ENCODE data around the gene BCAS3. TPM values are rescaled to one million over a fixed set of nuclear protein-coding genes. Genes with fewer than 3 reads are reported as not detected.
"Not testable (repeated sequence)": the region's sequence is repeated elsewhere in the genome, so short reads cannot be mapped to it uniquely, and the experiment has no call there.

The BCAS3 gene
- total and polyA plus RNA-seq, 3 experiments from 2014 or later = 10.7 to 35.3 (median 13.5) TPM

DNA sequence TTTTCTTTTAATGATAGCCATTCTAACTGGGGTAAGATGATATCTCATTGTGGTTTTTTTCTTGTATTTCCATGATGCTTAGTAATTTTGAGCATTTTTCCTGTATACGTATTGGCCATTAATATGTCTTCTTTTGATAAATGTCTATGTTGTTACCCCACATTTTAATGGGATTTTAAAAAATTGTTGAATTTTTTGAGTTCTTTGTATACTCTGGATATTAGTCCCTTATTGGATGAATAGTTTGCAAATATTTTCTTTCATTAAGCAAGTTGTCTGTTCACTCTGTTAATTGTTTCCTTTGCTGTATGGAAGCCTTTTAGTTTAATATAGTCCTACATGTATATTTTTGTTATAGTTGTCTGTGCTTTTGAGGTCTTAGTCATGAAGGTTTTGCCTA is 79.8 kb downstream of the BCAS3 start:
- Histone ChIP-seq H3K27ac (ENCODE audit: low read depth, low read length) (no peak overlapping the region), H3K4me3 (ENCODE audit: low read length) (no peak overlapping the region), H3K36me3 (ENCODE audit: insufficient read depth, low read length) (no peaks in the 10 kb centered on the region), H3K27me3 (ENCODE audit: insufficient read depth, low read length, poor library complexity, severe bottlenecking) (no peaks in the 10 kb centered on the region), H3K9me3 (ENCODE audit: low read length) (peaks cover 11% of the 10 kb centered on the region), H3K4me1 (ENCODE audit: insufficient read depth, low read length) (no peaks in the 10 kb centered on the region)
- H3K9me3 Mint-ChIP-seq = peaks cover 12 to 28% (median 19%) of the 10 kb centered on the region in 5 donors
- peaks cover 0 to 2% (median 0%) of the 10 kb centered on the region in 3 donors for H3K4me1 Mint-ChIP-seq
- ChIA-PET POLR2A (no interaction called here), CTCF (no interaction called here)
- no peak overlapping the region for H3K4me3 Mint-ChIP-seq
- DNase-seq = no peak
- H3K27me3 Mint-ChIP-seq = no peaks in the 10 kb centered on the region
- peaks cover 10 to 41% (median 36%) of the 10 kb centered on the region in 3 donors for H3K36me3 Mint-ChIP-seq
- H3K27ac Mint-ChIP-seq = no peak overlapping the region

DNA sequence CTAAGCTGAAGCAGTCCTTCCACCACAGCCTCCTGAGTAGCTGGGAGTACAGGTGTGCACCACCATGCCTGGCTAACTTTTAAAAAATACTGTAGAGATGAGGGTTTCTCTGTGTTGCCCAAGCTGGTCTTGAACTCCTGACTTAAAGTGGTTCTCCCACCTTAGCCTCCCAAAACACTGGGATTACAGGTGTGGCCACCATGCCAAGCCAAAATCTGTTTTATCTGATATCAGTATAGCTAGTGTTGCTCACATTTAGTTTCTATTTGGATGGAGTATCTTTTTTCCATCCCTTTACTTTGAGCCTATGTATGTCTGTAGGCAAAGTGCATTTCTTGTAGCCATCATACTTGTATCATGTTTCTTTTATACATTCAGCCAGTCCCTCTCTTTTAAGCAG is 82.1 kb downstream of the BCAS3 start:
- Histone ChIP-seq H3K9me3 (ENCODE audit: low read length) (peaks cover 11% of the 10 kb centered on the region), H3K27ac (ENCODE audit: low read depth, low read length) (no peak overlapping the region), H3K4me3 (ENCODE audit: low read length) (no peak overlapping the region), H3K27me3 (ENCODE audit: insufficient read depth, low read length, poor library complexity, severe bottlenecking) (no peaks in the 10 kb centered on the region), H3K4me1 (ENCODE audit: insufficient read depth, low read length) (no peaks in the 10 kb centered on the region), H3K36me3 (ENCODE audit: insufficient read depth, low read length) (no peaks in the 10 kb centered on the region)
- no peaks in the 10 kb centered on the region for H3K27me3 Mint-ChIP-seq
- H3K9me3 Mint-ChIP-seq = peaks cover 12 to 40% (median 20%) of the 10 kb centered on the region in 5 donors
- no peak for DNase-seq
- ChIA-PET POLR2A (interaction anchor here (0.6 kb wide), 1 partner anchor 20 kb away, joined by 3 read pairs; no protein-coding TSS in a partner anchor), CTCF (no interaction called here)
- peaks cover 17 to 56% (median 44%) of the 10 kb centered on the region in 3 donors for H3K36me3 Mint-ChIP-seq
- H3K27ac Mint-ChIP-seq = no peak overlapping the region
- H3K4me1 Mint-ChIP-seq = peaks cover 4 to 7% (median 5%) of the 10 kb centered on the region in 3 donors
- no peak overlapping the region for H3K4me3 Mint-ChIP-seq

DNA sequence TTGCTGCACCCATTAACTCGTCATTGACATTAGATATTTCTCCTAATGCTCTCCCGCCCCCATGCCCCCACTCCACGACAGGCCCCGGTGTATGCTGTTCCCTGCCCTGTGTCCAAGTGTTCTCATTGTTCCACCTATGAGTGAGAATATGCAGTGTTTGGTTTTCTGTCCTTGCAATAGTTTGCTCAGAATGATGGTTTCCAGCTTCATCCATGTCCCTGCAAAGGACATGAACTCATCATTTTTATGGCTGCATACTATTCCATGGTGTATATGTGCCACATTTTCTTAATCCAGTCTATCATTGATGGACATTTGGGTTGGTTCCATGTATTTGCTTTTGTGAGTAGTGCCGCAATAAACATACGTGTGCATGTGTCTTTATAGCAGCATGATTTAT is 83.7 kb downstream of the BCAS3 start:
- CTCF ChIA-PET = not testable (repeated sequence)
- peaks cover 17 to 72% (median 53%) of the 10 kb centered on the region in 3 donors for H3K36me3 Mint-ChIP-seq

DNA sequence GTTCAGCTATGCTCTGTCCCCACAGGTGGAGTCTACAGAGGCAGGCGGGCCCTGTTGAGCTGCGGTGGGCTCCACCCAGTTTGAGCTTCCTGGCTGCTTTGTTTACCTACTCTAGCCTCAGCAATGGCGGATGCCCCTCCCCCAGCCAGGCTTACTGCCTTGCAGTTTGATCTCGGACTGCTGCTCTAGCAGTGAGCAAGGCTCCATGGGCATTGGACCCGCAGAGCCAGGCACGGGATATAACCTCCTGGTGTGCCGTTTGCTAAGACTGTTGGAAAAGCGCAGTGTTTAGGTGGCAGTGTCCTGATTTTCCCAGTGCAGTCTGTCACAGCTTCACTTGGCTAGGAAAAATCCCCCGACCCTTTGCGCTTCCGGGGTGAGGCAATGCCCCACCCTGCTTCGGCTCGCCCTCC is 89.1 kb downstream of the BCAS3 start:
- H3K27ac Mint-ChIP-seq = peak overlapping the region in 1 of 8 donors; percentile 38
- no peak overlapping the region for H3K27ac ChIP-seq (ENCODE audit: low read depth, low read length)
- CTCF ChIA-PET = interaction anchor here (1.0 kb wide), 1 partner anchor 98 kb away, joined by 3 read pairs; no protein-coding TSS in a partner anchor

More for the DNA sequence above, 83.7 kb downstream of the BCAS3 start:
- H3K4me1 ChIP-seq (ENCODE audit: insufficient read depth, low read length); POLR2A ChIA-PET; H3K4me3 ChIP-seq (ENCODE audit: low read length); H3K27me3 ChIP-seq (ENCODE audit: insufficient read depth, low read length, poor library complexity, severe bottlenecking); H3K4me3 Mint-ChIP-seq; H3K36me3 ChIP-seq (ENCODE audit: insufficient read depth, low read length); H3K27ac Mint-ChIP-seq; DNase-seq; H3K27ac ChIP-seq (ENCODE audit: low read depth, low read length); H3K27me3 Mint-ChIP-seq: not testable (repeated sequence)
- peaks cover 14 to 20% (median 18%) of the 10 kb centered on the region in 3 donors for H3K4me1 Mint-ChIP-seq
- H3K9me3 ChIP-seq (ENCODE audit: low read length) = peaks cover 11% of the 10 kb centered on the region
- peaks cover 12 to 46% (median 27%) of the 10 kb centered on the region in 5 donors for H3K9me3 Mint-ChIP-seq

DNA sequence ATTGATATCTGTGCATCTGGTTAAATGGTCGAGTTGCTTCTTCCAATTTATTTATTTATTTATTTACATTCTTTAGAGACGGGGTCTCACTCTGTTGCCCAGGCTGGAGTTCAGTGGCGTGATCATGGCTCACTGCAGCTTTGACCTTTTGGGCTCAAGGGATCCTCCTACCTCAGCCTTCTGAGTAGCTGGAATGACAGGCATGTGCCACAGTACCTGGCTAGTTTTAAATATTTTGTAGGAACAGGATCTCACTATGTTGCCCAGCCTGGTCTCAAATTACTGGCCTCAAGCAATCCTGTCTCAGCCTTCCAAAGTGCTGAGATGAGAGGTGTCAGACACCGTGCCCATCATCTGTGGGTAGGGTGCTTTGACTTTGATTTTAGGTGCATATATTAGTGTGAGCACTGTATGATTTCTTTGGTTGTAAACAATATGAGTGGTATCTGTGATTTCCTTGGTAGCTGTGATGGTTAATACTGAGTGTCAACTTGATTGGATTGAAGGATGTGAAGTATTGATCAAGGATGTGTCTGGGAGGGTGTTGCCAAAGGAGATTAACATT is 90.2 kb downstream of the BCAS3 start:
- no peak overlapping the region for H3K4me3 ChIP-seq (ENCODE audit: low read length)
- no peaks in the 10 kb centered on the region for H3K27me3 Mint-ChIP-seq
- no peaks in the 10 kb centered on the region for H3K27me3 ChIP-seq (ENCODE audit: insufficient read depth, low read length, poor library complexity, severe bottlenecking)
- H3K27ac Mint-ChIP-seq = peak overlapping the region in 1 of 8 donors; percentile 54
- H3K36me3 Mint-ChIP-seq = peaks cover 10 to 46% (median 26%) of the 10 kb centered on the region in 3 donors
- DNase-seq = no peak
- H3K4me1 Mint-ChIP-seq = peaks cover 36 to 46% (median 39%) of the 10 kb centered on the region in 3 donors
- no peaks in the 10 kb centered on the region for H3K4me1 ChIP-seq (ENCODE audit: insufficient read depth, low read length)
- H3K36me3 ChIP-seq (ENCODE audit: insufficient read depth, low read length) = no peaks in the 10 kb centered on the region
- POLR2A ChIA-PET = no interaction called here
- peak overlapping the region in 1 of 7 donors; percentile 16 for H3K4me3 Mint-ChIP-seq
- H3K9me3 ChIP-seq (ENCODE audit: low read length) = no peaks in the 10 kb centered on the region
- no peak overlapping the region for H3K27ac ChIP-seq (ENCODE audit: low read depth, low read length)
- peaks cover 0 to 16% (median 11%) of the 10 kb centered on the region in 5 donors for H3K9me3 Mint-ChIP-seq
- CTCF ChIA-PET = no interaction called here

More for the DNA sequence above, 89.1 kb downstream of the BCAS3 start:
- Mint-ChIP-seq H3K4me1 (peaks cover 36 to 46% (median 39%) of the 10 kb centered on the region in 3 donors), H3K9me3 (peaks cover 0 to 26% (median 13%) of the 10 kb centered on the region in 5 donors), H3K4me3 (peak overlapping the region in 4 of 7 donors; percentile 11 to 86 (median 36)), H3K27me3 (no peaks in the 10 kb centered on the region), H3K36me3 (peaks cover 10 to 56% (median 36%) of the 10 kb centered on the region in 3 donors)
- no peaks in the 10 kb centered on the region for H3K27me3 ChIP-seq (ENCODE audit: insufficient read depth, low read length, poor library complexity, severe bottlenecking)
- no peaks in the 10 kb centered on the region for H3K4me1 ChIP-seq (ENCODE audit: insufficient read depth, low read length)
- H3K4me3 ChIP-seq (ENCODE audit: low read length) = no peak overlapping the region
- peak in 1 of 5 donors; percentile 47 for DNase-seq
- POLR2A ChIA-PET = no interaction called here
- H3K36me3 ChIP-seq (ENCODE audit: insufficient read depth, low read length) = no peaks in the 10 kb centered on the region
- H3K9me3 ChIP-seq (ENCODE audit: low read length) = no peaks in the 10 kb centered on the region

DNA sequence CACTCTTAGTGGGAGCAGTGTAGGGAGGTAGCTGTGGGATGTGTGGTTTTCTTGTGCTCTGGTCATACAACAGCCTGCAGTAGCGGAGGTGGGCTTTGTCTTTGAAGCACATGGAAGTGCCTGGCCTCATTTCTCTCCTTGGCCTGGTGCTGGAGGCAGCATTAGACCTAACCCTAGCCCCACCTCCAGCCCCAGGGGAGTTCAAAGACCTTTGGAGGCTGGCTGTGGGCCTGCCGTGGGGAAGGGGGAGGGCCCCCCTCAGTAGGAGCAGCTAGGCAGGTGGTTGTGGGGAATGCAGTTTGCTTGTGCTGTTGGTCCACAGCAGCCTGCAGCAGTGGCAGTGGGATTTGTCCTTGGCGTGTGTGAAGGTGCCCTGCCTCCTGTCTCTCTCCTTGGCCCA is 91.7 kb downstream of the BCAS3 start:
- Histone ChIP-seq H3K27ac (ENCODE audit: low read depth, low read length) (no peak overlapping the region), H3K4me3 (ENCODE audit: low read length) (no peak overlapping the region), H3K27me3 (ENCODE audit: insufficient read depth, low read length, poor library complexity, severe bottlenecking) (no peaks in the 10 kb centered on the region), H3K9me3 (ENCODE audit: low read length) (no peaks in the 10 kb centered on the region), H3K36me3 (ENCODE audit: insufficient read depth, low read length) (no peaks in the 10 kb centered on the region), H3K4me1 (ENCODE audit: insufficient read depth, low read length) (no peaks in the 10 kb centered on the region)
- Mint-ChIP-seq H3K4me1 (peaks cover 31 to 43% (median 36%) of the 10 kb centered on the region in 3 donors), H3K9me3 (peaks cover 0 to 10% (median 7%) of the 10 kb centered on the region in 5 donors), H3K36me3 (peaks cover 4 to 33% (median 21%) of the 10 kb centered on the region in 3 donors), H3K27ac (no peak overlapping the region), H3K27me3 (no peaks in the 10 kb centered on the region), H3K4me3 (no peak overlapping the region)
- ChIA-PET CTCF (no interaction called here), POLR2A (no interaction called here)
- DNase-seq = no peak

DNA sequence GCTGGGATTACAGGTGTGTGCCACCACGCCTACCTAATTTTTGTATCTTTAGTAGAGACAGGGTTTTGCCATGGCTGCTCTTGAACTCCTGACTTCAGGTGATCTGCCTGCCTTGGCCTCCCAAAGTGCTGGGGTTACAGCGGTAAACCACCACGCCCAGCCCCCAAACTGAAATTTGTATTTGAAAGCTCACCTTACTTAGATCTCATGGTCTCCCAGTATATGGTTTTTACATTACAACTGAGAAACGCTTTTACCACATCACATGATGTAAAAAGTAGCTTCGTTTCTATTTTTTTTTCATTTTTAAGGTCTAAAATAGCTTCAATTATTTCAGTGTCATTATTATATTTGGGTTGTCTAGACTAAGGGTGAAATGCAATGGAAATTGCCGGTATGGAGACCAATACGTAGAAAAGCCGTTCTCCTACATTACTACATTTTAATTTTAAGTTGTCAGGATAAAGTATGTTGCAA is 93.3 kb downstream of the BCAS3 start:
- Mint-ChIP-seq H3K9me3 (peaks cover 0 to 3% (median 2%) of the 10 kb centered on the region in 5 donors), H3K4me1 (peaks cover 19 to 31% (median 28%) of the 10 kb centered on the region in 3 donors), H3K4me3 (no peak overlapping the region), H3K27me3 (no peaks in the 10 kb centered on the region), H3K36me3 (peaks cover 3 to 17% (median 11%) of the 10 kb centered on the region in 3 donors), H3K27ac (no peak overlapping the region)
- POLR2A ChIA-PET = interaction anchor here (0.5 to 0.6 kb wide), 2 partner anchors 20 to 26 kb away, joined by 4 to 7 read pairs; no protein-coding TSS in a partner anchor
- Histone ChIP-seq H3K27me3 (ENCODE audit: insufficient read depth, low read length, poor library complexity, severe bottlenecking) (no peaks in the 10 kb centered on the region), H3K4me1 (ENCODE audit: insufficient read depth, low read length) (no peaks in the 10 kb centered on the region), H3K9me3 (ENCODE audit: low read length) (no peaks in the 10 kb centered on the region), H3K27ac (ENCODE audit: low read depth, low read length) (no peak overlapping the region), H3K4me3 (ENCODE audit: low read length) (no peak overlapping the region), H3K36me3 (ENCODE audit: insufficient read depth, low read length) (no peaks in the 10 kb centered on the region)
- CTCF ChIA-PET = no interaction called here
- DNase-seq = no peak

DNA sequence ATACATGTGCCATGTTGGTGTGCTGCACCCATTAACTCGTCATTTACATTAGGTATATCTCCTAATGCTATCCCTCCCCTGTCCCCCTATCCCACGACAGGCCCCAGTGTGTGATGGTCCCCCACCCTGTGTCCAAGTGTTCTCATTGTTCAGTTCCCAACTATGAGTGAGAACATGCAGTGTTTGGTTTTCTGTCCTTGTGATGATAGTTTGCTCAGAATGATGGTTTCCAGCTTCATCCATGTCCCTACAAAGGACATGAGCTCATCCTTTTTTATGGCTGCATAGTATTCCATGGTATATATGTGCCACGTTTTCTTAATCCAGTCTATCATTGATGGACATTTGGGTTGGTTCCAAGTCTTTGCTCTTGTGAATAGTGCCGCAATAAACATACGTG is 94.0 kb downstream of the BCAS3 start:
- H3K4me3 ChIP-seq (ENCODE audit: low read length); CTCF ChIA-PET; H3K27me3 ChIP-seq (ENCODE audit: insufficient read depth, low read length, poor library complexity, severe bottlenecking); H3K9me3 Mint-ChIP-seq; POLR2A ChIA-PET; H3K36me3 ChIP-seq (ENCODE audit: insufficient read depth, low read length); H3K27me3 Mint-ChIP-seq; H3K4me1 ChIP-seq (ENCODE audit: insufficient read depth, low read length); H3K27ac Mint-ChIP-seq; H3K9me3 ChIP-seq (ENCODE audit: low read length); H3K27ac ChIP-seq (ENCODE audit: low read depth, low read length); H3K4me3 Mint-ChIP-seq; DNase-seq: not testable (repeated sequence)
- Mint-ChIP-seq H3K36me3 (peaks cover 3 to 13% (median 8%) of the 10 kb centered on the region in 3 donors), H3K4me1 (peaks cover 13 to 25% (median 22%) of the 10 kb centered on the region in 3 donors)
